Tibial artery (tissue), 4 donors: ENCODE measurements around the gene EVI5.
"Not testable (repeated sequence)": the region's sequence is repeated elsewhere in the genome, so short reads cannot be mapped to it uniquely, and the experiment has no call there.

Experiments used
- DNase-seq, 2 donors: peaks; one replicate each; pipeline ENCODE4 v3.0.0-alpha.2; 2019
- H3K27ac ChIP-seq, 2 donors: fragments of 200-600 bp; sonication (generic) in 1 of 2; 1 replicate in 1 of 2; 2 replicates in 1 of 2; pipeline ENCODE4 v1.5.1; 2018 to 2019; ENCODE audit warnings: mild to moderate bottlenecking in 1 of 2
- H3K27me3 ChIP-seq, 2 donors: fragments of 200-600 bp; sonication (generic) in 1 of 2; one replicate each; pipeline versions ENCODE4 v1.5.1 to v1.6.0; 2016 to 2019
- H3K36me3 ChIP-seq, 3 donors: fragments of 200-600 bp; sonication (generic) in 2 of 3; one replicate each; pipeline ENCODE4 v1.5.1; 2016 to 2019; ENCODE audit warnings: mild to moderate bottlenecking in 2 of 3
- H3K4me1 ChIP-seq, 4 donors: fragments of 200-600 bp; sonication (generic) in 2 of 4; 1 replicate in 3 of 4; 2 replicates in 1 of 4; pipeline ENCODE4 v1.5.1; 2016 to 2019
- H3K4me3 ChIP-seq, 2 donors: fragments of 200-600 bp; sonication (generic) in 1 of 2; 1 replicate in 1 of 2; 2 replicates in 1 of 2; pipeline ENCODE4 v1.5.1; 2018 to 2019; ENCODE audit warnings: mild to moderate bottlenecking in 2 of 2
- H3K9me3 ChIP-seq, 3 donors: fragments of 200-600 bp; sonication (generic) in 1 of 3; one replicate each; pipeline ENCODE4 v1.5.1; 2016 to 2019
- CTCF ChIP-seq, 2 experiments: fragments of 200-600 bp in 1 of 2; fragments of 450-650 bp in 1 of 2; IDR thresholded peaks; one replicate each; pipeline ENCODE4 v1.5.1; 2017 to 2019; ENCODE audit warnings: antibody characterized with exemption in 2 of 2, mild to moderate bottlenecking in 1 of 2, moderate library complexity in 1 of 2
- intact Hi-C: fragments of 100-400 bp; cut with DNase I; formaldehyde crosslinking; loops from one replicate; pipeline ENCODE4 v1.15.0; 2023; ENCODE audit warnings: low total_unique reads

Gene EVI5

GRCh38 chr1:92730476-92730875, 54.4 kb downstream of the EVI5 start:
- no peak for DNase-seq
- H3K36me3 ChIP-seq: peaks cover 0 to 8% (median 5%) of the 10 kb centered on the region in 3 donors
- H3K4me3 ChIP-seq: no peak overlapping the region
- no peaks in the 10 kb centered on the region for H3K4me1 ChIP-seq
- no peaks in the 10 kb centered on the region for H3K9me3 ChIP-seq
- H3K27me3 ChIP-seq: no peaks in the 10 kb centered on the region
- intact Hi-C loops: no loop called here
- no peak overlapping the region for H3K27ac ChIP-seq
- no peak for TF ChIP-seq CTCF (IDR thresholded peaks at IDR 0.05)

- no peak for DNase-seq
- intact Hi-C loops: no loop called here
- H3K27me3 ChIP-seq: no peaks in the 10 kb centered on the region
- H3K9me3 ChIP-seq: no peaks in the 10 kb centered on the region
- H3K4me1 ChIP-seq: no peaks in the 10 kb centered on the region
- no peak overlapping the region for H3K4me3 ChIP-seq
- H3K36me3 ChIP-seq: peaks cover 0 to 14% (median 0%) of the 10 kb centered on the region in 3 donors
- H3K27ac ChIP-seq: no peak overlapping the region
- no peak for TF ChIP-seq CTCF (IDR thresholded peaks at IDR 0.05)
Observed at GRCh38 chr1:92728697-92729096, 56.2 kb downstream of the EVI5 start.

GRCh38 chr1:92723713-92724112, 61.2 kb downstream of the EVI5 start:
- H3K36me3 ChIP-seq: peaks cover 0 to 11% (median 0%) of the 10 kb centered on the region in 3 donors
- H3K27ac ChIP-seq: not testable (repeated sequence)

GRCh38 chr1:92721886-92722285, 63.0 kb downstream of the EVI5 start:
- TF ChIP-seq CTCF (IDR thresholded peaks at IDR 0.05): no peak
- Histone ChIP-seq H3K4me3 (no peak overlapping the region), H3K27me3 (no peaks in the 10 kb centered on the region), H3K9me3 (no peaks in the 10 kb centered on the region), H3K36me3 (peaks cover 0 to 11% (median 0%) of the 10 kb centered on the region in 3 donors), H3K27ac (no peak overlapping the region), H3K4me1 (no peaks in the 10 kb centered on the region)
- intact Hi-C loops: no loop called here
- DNase-seq: no peak

More at GRCh38 chr1:92723713-92724112, 61.2 kb downstream of the EVI5 start:
- H3K4me1 ChIP-seq, H3K27me3 ChIP-seq, DNase-seq, intact Hi-C loops, H3K4me3 ChIP-seq, H3K9me3 ChIP-seq: not testable (repeated sequence)

- intact Hi-C loops: not testable (repeated sequence)
Observed at GRCh38 chr1:92721157-92721556, 63.8 kb downstream of the EVI5 start.

DNA sequence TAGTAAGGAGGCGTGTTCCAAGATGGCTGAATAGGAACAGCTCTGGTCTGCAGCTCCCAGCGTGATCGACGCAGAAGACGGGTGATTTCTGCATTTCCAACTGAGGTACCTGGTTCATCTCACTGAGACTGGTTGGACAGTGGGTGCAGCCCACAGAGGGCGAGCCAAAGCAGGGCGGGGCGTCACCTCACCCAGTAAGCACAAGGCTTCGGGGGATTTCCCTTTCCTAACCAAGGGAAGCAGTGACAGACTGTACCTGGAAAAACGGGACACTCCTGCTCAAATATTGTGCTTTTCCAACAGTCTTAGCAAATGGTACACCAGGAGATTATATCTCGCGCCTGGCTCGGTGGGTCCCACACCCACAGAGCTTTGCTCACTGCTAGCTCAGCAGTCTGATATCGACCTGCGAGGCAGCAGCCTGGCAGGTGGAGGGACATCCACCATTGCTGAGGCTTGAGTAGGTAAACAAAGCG, 69.4 kb downstream of the EVI5 start:
- H3K4me1 ChIP-seq, H3K4me3 ChIP-seq, H3K27ac ChIP-seq, H3K36me3 ChIP-seq, DNase-seq, H3K9me3 ChIP-seq, H3K27me3 ChIP-seq, intact Hi-C loops: not testable (repeated sequence)

More at GRCh38 chr1:92721157-92721556, 63.8 kb downstream of the EVI5 start:
- not testable (repeated sequence) for DNase-seq, H3K4me1 ChIP-seq, H3K27me3 ChIP-seq, H3K9me3 ChIP-seq, H3K27ac ChIP-seq, H3K4me3 ChIP-seq
- H3K36me3 ChIP-seq: peaks cover 0 to 11% (median 0%) of the 10 kb centered on the region in 3 donors

DNA sequence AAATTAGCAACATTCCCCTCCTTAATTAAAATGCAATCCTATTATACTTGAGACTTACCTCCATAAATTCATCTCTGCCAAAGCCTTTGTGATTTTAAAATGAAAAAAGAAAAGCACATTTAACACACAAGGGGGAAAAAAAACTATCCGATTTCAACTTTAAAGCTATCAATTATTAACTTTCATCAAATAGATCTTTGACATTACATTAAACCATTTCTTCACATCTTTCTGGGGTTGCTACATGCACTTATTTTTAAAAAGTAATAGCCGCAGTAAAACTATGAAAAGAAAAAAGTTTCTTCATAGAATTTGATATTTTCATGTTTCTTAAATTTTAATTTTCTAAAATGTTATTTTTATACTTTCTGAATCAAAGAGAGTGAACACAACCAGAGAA, 71.0 kb downstream of the EVI5 start:
- no peaks in the 10 kb centered on the region for H3K9me3 ChIP-seq
- TF ChIP-seq CTCF (IDR thresholded peaks at IDR 0.05): no peak
- no peaks in the 10 kb centered on the region for H3K36me3 ChIP-seq
- H3K4me3 ChIP-seq: no peak overlapping the region
- intact Hi-C loops: no loop called here
- no peaks in the 10 kb centered on the region for H3K4me1 ChIP-seq
- no peak overlapping the region for H3K27ac ChIP-seq
- no peaks in the 10 kb centered on the region for H3K27me3 ChIP-seq
- DNase-seq: no peak
